BE2C (cell line): ENCODE results near the gene DNAH8.

Experiments
- DNase-seq: peaks from one replicate; pipeline ENCODE4 v3.0.0-alpha.2; 2020
- H3K27me3 ChIP-seq: fragments of 250-450 bp; sonication (Bioruptor Pico); 2 replicates; pipeline ENCODE4 v1.5.1; 2020; ENCODE audit warnings: mild to moderate bottlenecking
- H3K36me3 ChIP-seq: fragments of 250-450 bp; sonication (Bioruptor Pico); 2 replicates; pipeline ENCODE4 v1.5.1; 2020; ENCODE audit warnings: mild to moderate bottlenecking
- H3K4me1 ChIP-seq: fragments of 250-450 bp; sonication (Bioruptor Pico); 2 replicates; pipeline ENCODE4 v1.5.1; 2020
- H3K4me3 ChIP-seq: 2 replicates; pipeline ENCODE4 v1.5.1; 2011; ENCODE audit warnings: low read depth, low read length
- H3K9me3 ChIP-seq: fragments of 250-450 bp; sonication (Bioruptor Pico); 2 replicates; pipeline ENCODE4 v1.5.1; 2020
- TF ChIP-seq, protein P1 (sequence below): IDR thresholded peaks from 2 replicates; pipeline ENCODE4 v1.5.1; 2012; ENCODE audit warnings: mild to moderate bottlenecking, low read depth, low read length

The DNAH8 gene

DNA sequence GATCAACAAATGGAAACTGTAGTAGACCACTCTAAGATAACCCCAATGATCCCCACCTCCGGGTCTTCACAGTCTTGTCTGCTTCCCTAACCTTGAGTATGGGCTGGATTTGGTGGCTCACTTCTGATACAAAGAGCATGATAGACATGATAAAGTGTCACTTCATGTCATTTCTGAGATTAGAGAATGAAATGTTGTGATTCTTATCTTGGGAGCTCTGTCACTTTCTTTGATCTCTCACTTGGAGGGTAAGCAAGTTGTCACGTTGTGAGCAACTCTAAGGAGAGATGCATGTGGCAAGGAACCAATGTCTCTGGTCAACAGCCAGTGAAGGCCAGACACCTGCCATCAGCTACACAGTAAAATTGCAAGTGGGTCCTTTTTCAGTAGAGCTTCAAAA, 9.2 kb upstream of the DNAH8 start:
- Histone ChIP-seq H3K9me3 (no peaks in the 10 kb centered on the region), H3K4me3 (no peak overlapping the region), H3K27me3 (no peaks in the 10 kb centered on the region), H3K36me3 (peaks cover 3% of the 10 kb centered on the region; the same call in 1 of the 2 replicates), H3K4me1 (no peaks in the 10 kb centered on the region)
- TF ChIP-seq, protein P1, sequence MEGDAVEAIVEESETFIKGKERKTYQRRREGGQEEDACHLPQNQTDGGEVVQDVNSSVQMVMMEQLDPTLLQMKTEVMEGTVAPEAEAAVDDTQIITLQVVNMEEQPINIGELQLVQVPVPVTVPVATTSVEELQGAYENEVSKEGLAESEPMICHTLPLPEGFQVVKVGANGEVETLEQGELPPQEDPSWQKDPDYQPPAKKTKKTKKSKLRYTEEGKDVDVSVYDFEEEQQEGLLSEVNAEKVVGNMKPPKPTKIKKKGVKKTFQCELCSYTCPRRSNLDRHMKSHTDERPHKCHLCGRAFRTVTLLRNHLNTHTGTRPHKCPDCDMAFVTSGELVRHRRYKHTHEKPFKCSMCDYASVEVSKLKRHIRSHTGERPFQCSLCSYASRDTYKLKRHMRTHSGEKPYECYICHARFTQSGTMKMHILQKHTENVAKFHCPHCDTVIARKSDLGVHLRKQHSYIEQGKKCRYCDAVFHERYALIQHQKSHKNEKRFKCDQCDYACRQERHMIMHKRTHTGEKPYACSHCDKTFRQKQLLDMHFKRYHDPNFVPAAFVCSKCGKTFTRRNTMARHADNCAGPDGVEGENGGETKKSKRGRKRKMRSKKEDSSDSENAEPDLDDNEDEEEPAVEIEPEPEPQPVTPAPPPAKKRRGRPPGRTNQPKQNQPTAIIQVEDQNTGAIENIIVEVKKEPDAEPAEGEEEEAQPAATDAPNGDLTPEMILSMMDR: no peak
- no peak for DNase-seq

DNA sequence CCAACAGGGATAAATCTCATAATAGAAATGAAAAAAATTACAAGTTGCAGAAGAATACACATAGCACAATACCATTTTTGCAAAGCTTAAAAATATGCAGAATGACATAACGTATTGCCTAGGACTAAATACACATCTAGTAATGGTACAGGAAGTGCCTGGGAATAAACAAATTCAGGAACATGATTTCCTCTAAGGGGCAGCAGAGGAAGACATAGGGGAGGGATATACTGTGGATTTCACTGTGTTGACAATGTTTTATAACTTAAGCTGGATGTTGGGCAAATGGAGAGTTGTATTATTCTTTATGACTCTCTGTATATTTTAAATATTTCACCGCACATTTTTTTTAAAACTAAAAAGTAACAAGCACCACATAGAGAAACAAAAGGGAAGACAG, 6.6 kb upstream of the DNAH8 start:
- DNase-seq: no peak
- Histone ChIP-seq H3K36me3 (no peaks in the 10 kb centered on the region), H3K4me3 (no peak overlapping the region), H3K4me1 (peaks cover 3% of the 10 kb centered on the region; the same call in 1 of the 2 replicates), H3K9me3 (no peaks in the 10 kb centered on the region), H3K27me3 (no peaks in the 10 kb centered on the region)
- TF ChIP-seq, protein P1: peak; percentile 8; the same call in 1 of the 2 replicates

DNA sequence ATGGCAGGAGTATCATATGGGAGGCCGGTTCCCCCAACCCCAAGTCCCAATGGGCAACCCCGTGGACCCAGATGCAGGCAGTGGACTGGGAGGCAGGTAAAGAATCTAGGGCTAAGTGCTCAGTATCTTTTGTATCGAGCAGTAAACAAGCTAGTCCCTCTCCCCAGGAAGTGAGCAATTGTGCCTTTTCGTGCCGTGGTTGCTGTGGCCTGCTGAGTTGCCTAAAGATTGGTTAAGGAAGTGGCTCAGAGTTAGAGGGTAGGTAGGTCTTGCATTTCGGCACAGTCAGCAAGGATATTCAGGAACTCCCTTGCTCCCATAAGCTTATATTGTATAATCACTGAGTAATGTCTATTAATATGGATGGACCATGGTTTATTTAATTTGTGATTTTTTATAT, 1.3 kb upstream of the DNAH8 start:
- no peaks in the 10 kb centered on the region for H3K9me3 ChIP-seq
- no peak for DNase-seq
- TF ChIP-seq, protein P1: no peak
- no peaks in the 10 kb centered on the region for H3K27me3 ChIP-seq
- no peaks in the 10 kb centered on the region for H3K36me3 ChIP-seq
- peaks cover 14% of the 10 kb centered on the region for H3K4me1 ChIP-seq
- H3K4me3 ChIP-seq: no peak overlapping the region

DNA sequence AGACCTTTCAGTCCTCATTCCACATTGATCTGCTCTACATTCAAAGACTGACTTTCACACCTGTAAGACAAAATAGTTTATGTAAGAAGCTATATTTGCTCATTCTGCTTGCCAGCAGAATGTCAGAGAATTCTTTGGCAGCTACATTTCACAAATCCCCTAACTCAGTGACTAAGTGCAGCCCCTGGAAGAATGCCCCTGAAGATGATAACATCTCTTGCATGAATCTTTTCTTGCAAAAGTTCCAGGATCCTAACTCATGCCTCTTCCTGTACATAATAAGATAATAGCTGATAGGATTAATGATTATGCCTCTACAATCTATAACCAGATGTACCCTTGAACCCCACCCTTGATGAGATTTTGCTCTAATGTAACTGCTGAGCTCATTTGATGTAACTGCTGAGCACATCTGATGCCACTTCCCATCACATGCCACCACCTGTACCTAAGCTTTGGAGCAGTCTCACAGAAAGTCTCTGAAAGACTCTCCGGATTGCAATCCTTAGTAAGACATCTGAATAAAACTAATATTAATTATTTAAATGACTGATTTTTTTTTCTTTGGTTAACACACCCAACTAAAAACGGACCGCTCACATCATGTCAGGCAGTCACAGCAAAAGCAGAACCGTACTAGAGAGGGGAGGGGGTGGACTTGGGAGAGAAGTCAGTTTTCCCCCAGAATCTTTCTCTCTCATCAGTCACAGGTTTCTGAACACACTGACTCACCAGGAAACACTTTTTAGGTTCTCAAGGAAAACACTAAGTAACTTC, 684 bp upstream of the DNAH8 start:
- H3K4me3 ChIP-seq: peak overlapping the region; percentile 41
- H3K36me3 ChIP-seq: no peaks in the 10 kb centered on the region
- peaks cover 14% of the 10 kb centered on the region for H3K4me1 ChIP-seq
- no peaks in the 10 kb centered on the region for H3K9me3 ChIP-seq
- TF ChIP-seq, protein P1: no peak
- no peak for DNase-seq
- no peaks in the 10 kb centered on the region for H3K27me3 ChIP-seq

DNA sequence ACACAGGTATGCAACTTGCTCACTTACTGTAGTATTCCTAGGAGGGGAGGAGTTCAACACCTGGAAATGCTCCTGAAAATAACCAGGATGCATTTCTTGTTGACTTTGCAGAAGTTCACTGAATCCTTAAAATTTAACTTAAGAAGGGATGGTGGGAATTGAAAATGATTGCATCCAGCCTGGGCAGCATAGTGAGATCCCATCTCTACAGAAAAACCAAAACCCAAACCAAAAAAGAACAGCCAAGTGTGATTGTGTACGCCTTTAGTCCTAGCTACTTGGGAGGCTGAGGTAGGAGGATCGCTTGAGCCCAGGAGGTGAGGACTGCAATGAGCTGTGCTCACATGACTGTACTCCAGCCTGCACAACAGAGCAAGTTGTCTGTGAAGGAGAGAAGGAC, 1.7 kb downstream of the DNAH8 start:
- no peaks in the 10 kb centered on the region for H3K27me3 ChIP-seq
- TF ChIP-seq, protein P1: no peak

DNA sequence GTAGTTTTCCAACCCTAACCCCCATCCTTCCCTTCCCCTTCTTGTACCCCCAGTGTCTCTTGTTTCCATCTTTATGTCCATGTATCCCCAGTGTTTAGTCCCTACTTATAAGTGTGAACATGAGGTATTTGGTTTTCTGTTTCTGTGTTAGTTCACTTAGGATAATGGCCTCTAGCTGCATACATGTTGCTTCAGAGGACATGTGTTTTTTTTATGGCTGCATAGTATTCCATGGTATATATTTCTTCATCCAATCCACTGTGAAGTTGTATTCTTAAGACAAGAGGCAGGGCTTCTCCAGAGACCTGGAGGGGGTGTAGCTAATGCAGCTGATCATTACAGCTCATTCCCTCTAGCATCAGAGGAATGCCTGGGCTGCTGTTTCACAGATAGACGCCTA, 4.2 kb downstream of the DNAH8 start:
- DNase-seq: no peak
- no peaks in the 10 kb centered on the region for H3K9me3 ChIP-seq
- H3K4me3 ChIP-seq: no peak overlapping the region
- peaks cover 8% of the 10 kb centered on the region for H3K4me1 ChIP-seq
- TF ChIP-seq, protein P1: no peak
- H3K36me3 ChIP-seq: no peaks in the 10 kb centered on the region
- H3K27me3 ChIP-seq: no peaks in the 10 kb centered on the region

More for the DNA sequence above, 1.7 kb downstream of the DNAH8 start:
- no peaks in the 10 kb centered on the region for H3K36me3 ChIP-seq
- no peak overlapping the region for H3K4me3 ChIP-seq
- DNase-seq: no peak
- peaks cover 14% of the 10 kb centered on the region for H3K4me1 ChIP-seq
- no peaks in the 10 kb centered on the region for H3K9me3 ChIP-seq
